ENCODE data around the gene IGSF9B.

DNA sequence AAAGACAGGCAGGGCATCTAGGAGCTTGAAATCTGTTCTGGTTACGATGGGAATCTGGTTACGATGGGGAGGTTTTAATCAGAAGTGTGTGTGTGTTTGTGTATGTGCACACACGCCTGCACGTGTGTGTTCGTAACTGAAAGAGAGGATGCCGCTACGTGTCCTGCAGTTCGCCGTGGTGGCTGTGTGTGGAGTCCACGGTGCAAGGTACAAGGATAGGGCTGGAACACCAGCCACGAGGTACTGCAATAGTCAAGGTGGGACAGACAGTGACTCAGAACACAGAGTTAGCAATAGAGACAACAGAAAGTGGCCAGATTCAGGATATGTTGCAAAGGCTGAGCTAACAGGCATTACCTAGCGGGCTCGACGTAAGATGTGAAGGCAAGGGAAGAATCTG lies 46.7 kb downstream of the IGSF9B start:
- TF ChIP-seq, protein P1, sequence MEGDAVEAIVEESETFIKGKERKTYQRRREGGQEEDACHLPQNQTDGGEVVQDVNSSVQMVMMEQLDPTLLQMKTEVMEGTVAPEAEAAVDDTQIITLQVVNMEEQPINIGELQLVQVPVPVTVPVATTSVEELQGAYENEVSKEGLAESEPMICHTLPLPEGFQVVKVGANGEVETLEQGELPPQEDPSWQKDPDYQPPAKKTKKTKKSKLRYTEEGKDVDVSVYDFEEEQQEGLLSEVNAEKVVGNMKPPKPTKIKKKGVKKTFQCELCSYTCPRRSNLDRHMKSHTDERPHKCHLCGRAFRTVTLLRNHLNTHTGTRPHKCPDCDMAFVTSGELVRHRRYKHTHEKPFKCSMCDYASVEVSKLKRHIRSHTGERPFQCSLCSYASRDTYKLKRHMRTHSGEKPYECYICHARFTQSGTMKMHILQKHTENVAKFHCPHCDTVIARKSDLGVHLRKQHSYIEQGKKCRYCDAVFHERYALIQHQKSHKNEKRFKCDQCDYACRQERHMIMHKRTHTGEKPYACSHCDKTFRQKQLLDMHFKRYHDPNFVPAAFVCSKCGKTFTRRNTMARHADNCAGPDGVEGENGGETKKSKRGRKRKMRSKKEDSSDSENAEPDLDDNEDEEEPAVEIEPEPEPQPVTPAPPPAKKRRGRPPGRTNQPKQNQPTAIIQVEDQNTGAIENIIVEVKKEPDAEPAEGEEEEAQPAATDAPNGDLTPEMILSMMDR (IDR thresholded peaks at IDR 0.05) = no peak
- no peak for TF ChIP-seq POLR2AphosphoS5 (IDR thresholded peaks at IDR 0.05)

Measured in gastroesophageal sphincter (tissue), 3 donors.